H1 (cell line): ENCODE data around the gene BSN. TPM values are rescaled to one million over a fixed set of nuclear protein-coding genes. Genes with fewer than 3 reads are reported as not detected.

ENCODE experiments used
- CBX8 ChIP-seq: fragments of 300-800, 300-1000 bp; sonication (generic); IDR thresholded peaks from 2 replicates; pipeline ENCODE4 v1.7.1; 2016; ENCODE audit warnings: low read depth, low read length, borderline replicate concordance
- CHD7 ChIP-seq: fragments of 300-600 bp; sonication (generic); IDR thresholded peaks from 2 replicates; pipeline ENCODE4 v1.7.1; 2012; ENCODE audit warnings: low read length, moderate library complexity, mild to moderate bottlenecking, inconsistent platforms; ENCODE audit not compliant: insufficient replicate concordance
- EZH2 ChIP-seq: fragments of 200-600 bp; sonication (generic); IDR thresholded peaks from 2 replicates; pipeline ENCODE4 v1.7.1; 2012; ENCODE audit warnings: low read depth, mild to moderate bottlenecking, moderate library complexity, low read length, inconsistent platforms; ENCODE audit not compliant: severe bottlenecking
- JUN ChIP-seq: IDR thresholded peaks from 2 replicates; pipeline ENCODE4 v1.6.1; 2011; ENCODE audit warnings: low read depth, mild to moderate bottlenecking, improper control_type of control experiment, low read length
- KDM4A ChIP-seq: IDR thresholded peaks from one replicate; pipeline ENCODE4 v1.7.1; 2012; ENCODE audit warnings: low read depth, mild to moderate bottlenecking, moderate library complexity, low read length, inconsistent platforms; ENCODE audit not compliant: severe bottlenecking
- KDM5A ChIP-seq: fragments of 200-600 bp; IDR thresholded peaks from 2 replicates; pipeline ENCODE4 v1.7.1; 2012; ENCODE audit warnings: mild to moderate bottlenecking, low read length, inconsistent platforms, mixed read lengths
- POLR2AphosphoS5 ChIP-seq: IDR thresholded peaks from 2 replicates; pipeline ENCODE4 v1.6.1; 2011; ENCODE audit warnings: low read depth, low read length
- SAP30 ChIP-seq: fragments of 300-600 bp; sonication (generic); IDR thresholded peaks from 2 replicates; pipeline ENCODE4 v1.7.1; 2012; ENCODE audit warnings: low read length, moderate library complexity, mild to moderate bottlenecking, inconsistent platforms; ENCODE audit not compliant: insufficient read depth, insufficient replicate concordance
- SUZ12 ChIP-seq: fragments of 200-600 bp; sonication (generic); IDR thresholded peaks from 2 replicates; pipeline ENCODE4 v1.6.1; 2012; ENCODE audit warnings: mild to moderate bottlenecking, inconsistent platforms, low read length, moderate library complexity, mixed read lengths
- polyA plus RNA-seq, 7 experiments: library from polyadenylated mRNA; depleted of rRNA in 3 of 7; stranded (reverse) in 5 of 7; unstranded in 2 of 7; fragments of >200 nt in 5 of 7; fragments of 200-250 nt in 2 of 7; gene quantifications; 1 replicate in 5 of 7; 2 replicates in 1 of 7; 4 replicates in 1 of 7; pipeline versions ENCODE4 v1.2.1 to v1.2.3, GENCODE V29; 2011 to 2013; ENCODE audit warnings: missing spikeins in 2 of 7, mixed read lengths in 2 of 7
- total RNA-seq: library from RNA; stranded (reverse); fragmentation: NEBNext Ultra II Directional; extraction: Animal tissue kit (Norgen Biotek cat#: 25700); gene quantifications from 2 replicates; pipeline ENCODE4 v1.2.1, GENCODE V29; 2021

The BSN gene
- total and polyA plus RNA-seq, 2 of the 8 experiments (the other 6 are each of a cell fraction or from before 2014, with no cell fraction given): 0.60 to 3.0 TPM

GRCh38 chr3:49636883-49637609 is 82.8 kb downstream of the BSN start (continued):
- TF ChIP-seq CHD7 (no peak), KDM4A (no peak), EZH2 (no peak), JUN (no peak), KDM5A (no peak), CBX8 (no peak), POLR2AphosphoS5 (no peak), SAP30 (no peak), SUZ12 (no peak)
